Suprapubic skin (tissue), 4 donors: ENCODE measurements around the gene BICRAL. TPM values are rescaled to one million over a fixed set of nuclear protein-coding genes. Genes with fewer than 3 reads are reported as not detected.

Experiments used
- DNase-seq, 2 donors: peaks; one replicate each; pipeline ENCODE4 v3.0.0-alpha.2; 2019; ENCODE audit warnings: low spot score in 2 of 2
- H3K27ac ChIP-seq: fragments of 200-600 bp; sonication (generic); one replicate; pipeline ENCODE4 v1.5.1; 2019
- H3K27me3 ChIP-seq: fragments of 200-600 bp; sonication (generic); one replicate; pipeline ENCODE4 v1.5.1; 2019
- H3K36me3 ChIP-seq: fragments of 200-600 bp; sonication (generic); one replicate; pipeline ENCODE4 v1.5.1; 2019
- H3K4me1 ChIP-seq: fragments of 200-600 bp; sonication (generic); one replicate; pipeline ENCODE4 v1.5.1; 2019
- H3K4me3 ChIP-seq: fragments of 200-600 bp; sonication (generic); one replicate; pipeline ENCODE4 v1.5.1; 2019; ENCODE audit warnings: mild to moderate bottlenecking
- H3K9me3 ChIP-seq: fragments of 200-600 bp; sonication (generic); one replicate; pipeline ENCODE4 v1.5.1; 2019
- EP300 ChIP-seq: sonication (generic); formaldehyde crosslinking; IDR thresholded peaks from one replicate; pipeline ENCODE4 v1.6.1; 2017; ENCODE audit warnings: antibody characterized with exemption
- POLR2A ChIP-seq, 2 donors: fragments of 450-650 bp; IDR thresholded peaks; one replicate each; pipeline ENCODE4 v1.6.1; 2017; ENCODE audit warnings: antibody characterized with exemption in 2 of 2, mild to moderate bottlenecking in 2 of 2, moderate library complexity in 2 of 2
- POLR2AphosphoS5 ChIP-seq, 3 donors: sonication (generic); formaldehyde crosslinking; IDR thresholded peaks; one replicate each; pipeline ENCODE4 v1.6.1; 2017; ENCODE audit warnings: antibody characterized with exemption in 3 of 3
- WGBS: methylation state at CpG from one replicate; pipeline ENCODE4 v1.1.5; 2018; 5-methylcytosine and 5-hydroxymethylcytosine counted together
- total RNA-seq, 4 donors: library from RNA; depleted of rRNA; stranded (reverse); fragments of >200 nt; gene quantifications; one replicate each; pipeline ENCODE4 v1.1.0, GENCODE V29; 2016
- TF ChIP-seq, protein P1 (sequence below), 2 donors: fragments of 200-600 bp in 1 of 2; fragments of 450-650 bp in 1 of 2; sonication (generic) in 1 of 2; IDR thresholded peaks; one replicate each; pipeline ENCODE4 v1.5.1; 2016 to 2019; ENCODE audit warnings: antibody characterized with exemption in 2 of 2, mild to moderate bottlenecking in 1 of 2, moderate library complexity in 1 of 2

The BICRAL gene
- total RNA-seq, 4 donors from 2014 or later = 20.7 to 28.2 (median 25.4) TPM

DNA sequence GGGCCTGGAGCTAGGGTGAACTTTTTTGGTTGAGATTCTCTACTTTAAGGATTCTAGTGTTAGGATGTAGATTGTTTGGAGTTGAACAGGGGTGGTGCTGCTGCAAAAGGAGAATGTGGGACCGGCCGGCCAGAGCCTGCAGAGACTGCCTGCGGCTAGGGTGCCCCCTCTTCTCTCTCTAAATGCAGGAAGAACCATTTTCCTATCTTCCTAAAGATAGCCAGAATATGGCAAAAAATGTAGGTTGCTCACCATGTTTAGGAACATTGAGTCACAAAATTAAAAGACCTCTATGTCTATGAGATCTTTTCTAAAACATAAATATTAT lies 39.5 kb downstream of the BICRAL start:
- peaks cover 18% of the 10 kb centered on the region for H3K4me1 ChIP-seq
- H3K9me3 ChIP-seq = no peaks in the 10 kb centered on the region
- H3K27me3 ChIP-seq = no peaks in the 10 kb centered on the region
- H3K4me3 ChIP-seq = peak overlapping the region; percentile 21
- peak overlapping the region; percentile 68 for H3K27ac ChIP-seq
- 61% methylated on average over 3 of the region's 3 CpGs for WGBS
- DNase-seq = no peak
- peaks cover 35% of the 10 kb centered on the region for H3K36me3 ChIP-seq
- TF ChIP-seq, protein P1, sequence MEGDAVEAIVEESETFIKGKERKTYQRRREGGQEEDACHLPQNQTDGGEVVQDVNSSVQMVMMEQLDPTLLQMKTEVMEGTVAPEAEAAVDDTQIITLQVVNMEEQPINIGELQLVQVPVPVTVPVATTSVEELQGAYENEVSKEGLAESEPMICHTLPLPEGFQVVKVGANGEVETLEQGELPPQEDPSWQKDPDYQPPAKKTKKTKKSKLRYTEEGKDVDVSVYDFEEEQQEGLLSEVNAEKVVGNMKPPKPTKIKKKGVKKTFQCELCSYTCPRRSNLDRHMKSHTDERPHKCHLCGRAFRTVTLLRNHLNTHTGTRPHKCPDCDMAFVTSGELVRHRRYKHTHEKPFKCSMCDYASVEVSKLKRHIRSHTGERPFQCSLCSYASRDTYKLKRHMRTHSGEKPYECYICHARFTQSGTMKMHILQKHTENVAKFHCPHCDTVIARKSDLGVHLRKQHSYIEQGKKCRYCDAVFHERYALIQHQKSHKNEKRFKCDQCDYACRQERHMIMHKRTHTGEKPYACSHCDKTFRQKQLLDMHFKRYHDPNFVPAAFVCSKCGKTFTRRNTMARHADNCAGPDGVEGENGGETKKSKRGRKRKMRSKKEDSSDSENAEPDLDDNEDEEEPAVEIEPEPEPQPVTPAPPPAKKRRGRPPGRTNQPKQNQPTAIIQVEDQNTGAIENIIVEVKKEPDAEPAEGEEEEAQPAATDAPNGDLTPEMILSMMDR (IDR thresholded peaks at IDR 0.05) = no peak

DNA sequence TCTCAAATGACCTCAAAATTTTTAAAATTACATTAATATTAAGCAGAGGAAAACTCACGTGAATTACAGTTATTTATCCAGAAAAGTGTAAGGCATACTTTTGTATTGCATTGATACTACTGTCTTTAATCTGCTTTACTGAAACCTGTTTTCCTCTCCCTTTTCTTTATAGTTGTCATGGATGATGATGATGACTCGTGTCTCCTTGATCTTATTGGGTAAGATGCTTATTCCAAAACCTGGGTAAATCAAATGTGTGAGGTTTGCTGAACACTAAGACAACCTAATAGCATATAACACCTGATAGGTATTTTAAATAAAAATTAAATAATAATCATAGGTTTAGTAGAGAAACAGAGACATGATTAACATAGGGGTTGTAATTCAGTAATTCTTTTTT lies 40.0 kb downstream of the BICRAL start:
- Histone ChIP-seq H3K36me3 (peaks cover 41% of the 10 kb centered on the region), H3K4me3 (no peak overlapping the region), H3K27me3 (no peaks in the 10 kb centered on the region), H3K9me3 (no peaks in the 10 kb centered on the region), H3K27ac (no peak overlapping the region), H3K4me1 (peaks cover 18% of the 10 kb centered on the region)
- TF ChIP-seq POLR2A (IDR thresholded peaks at IDR 0.05) = no peak
- TF ChIP-seq, protein P1 (IDR thresholded peaks at IDR 0.05) = no peak
- TF ChIP-seq POLR2AphosphoS5 (IDR thresholded peaks at IDR 0.05) = no peak
- TF ChIP-seq EP300 = no peak
- no peak for DNase-seq
- 71% methylated on average over 2 of the region's 2 CpGs for WGBS

DNA sequence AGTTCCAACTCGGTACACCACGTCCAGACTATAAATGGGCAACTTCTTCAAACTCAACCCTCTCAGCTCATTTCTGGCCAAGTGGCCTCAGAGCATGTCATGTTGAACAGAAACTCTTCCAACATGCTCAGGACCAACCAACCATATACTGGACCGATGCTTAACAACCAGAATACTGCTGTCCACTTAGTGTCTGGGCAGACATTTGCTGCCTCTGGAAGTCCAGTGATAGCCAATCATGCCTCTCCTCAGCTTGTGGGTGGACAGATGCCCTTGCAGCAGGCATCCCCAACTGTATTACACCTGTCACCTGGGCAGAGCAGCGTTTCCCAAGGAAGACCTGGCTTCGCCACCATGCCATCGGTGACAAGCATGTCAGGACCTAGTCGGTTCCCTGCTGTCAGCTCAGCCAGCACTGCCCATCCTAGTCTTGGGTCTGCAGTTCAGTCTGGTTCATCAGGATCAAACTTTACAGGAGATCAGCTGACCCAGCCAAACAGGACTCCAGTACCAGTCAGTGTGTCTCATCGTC lies 47.8 kb downstream of the BICRAL start:
- H3K9me3 ChIP-seq = no peaks in the 10 kb centered on the region
- no peak overlapping the region for H3K27ac ChIP-seq
- peak in 1 of 2 donors; percentile 58 for DNase-seq
- H3K4me1 ChIP-seq = no peaks in the 10 kb centered on the region
- TF ChIP-seq POLR2AphosphoS5 (IDR thresholded peaks at IDR 0.05) (no peak), EP300 (no peak), POLR2A (IDR thresholded peaks at IDR 0.05) (no peak)
- TF ChIP-seq, protein P1 (IDR thresholded peaks at IDR 0.05) = no peak
- WGBS = 92% methylated on average over 8 of the region's 8 CpGs
- peaks cover 74% of the 10 kb centered on the region for H3K36me3 ChIP-seq
- H3K27me3 ChIP-seq = no peaks in the 10 kb centered on the region
- no peak overlapping the region for H3K4me3 ChIP-seq

DNA sequence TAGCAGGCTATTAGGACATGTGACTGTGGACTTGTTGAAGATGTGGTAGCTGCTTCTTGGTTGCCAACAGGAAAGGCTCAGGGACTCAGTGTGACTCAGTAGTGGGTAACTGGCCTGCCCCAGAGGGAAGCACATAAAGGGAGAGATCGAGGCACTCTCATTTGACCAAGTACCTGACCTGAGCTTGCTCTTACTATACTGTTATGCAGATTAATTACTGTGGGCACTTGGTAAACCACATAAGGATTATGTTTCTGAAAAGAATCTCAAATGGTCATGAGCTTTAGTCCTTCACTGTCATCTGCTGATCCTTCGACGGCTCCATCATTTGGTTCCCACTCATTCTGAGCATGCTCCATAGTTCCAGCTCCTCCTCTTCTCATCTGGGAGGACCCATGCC lies 49.4 kb downstream of the BICRAL start:
- DNase-seq = no peak
- 97% methylated on average over 3 of the region's 3 CpGs for WGBS
- Histone ChIP-seq H3K9me3 (no peaks in the 10 kb centered on the region), H3K4me1 (no peaks in the 10 kb centered on the region), H3K4me3 (no peak overlapping the region), H3K36me3 (peaks cover 63% of the 10 kb centered on the region), H3K27me3 (no peaks in the 10 kb centered on the region), H3K27ac (no peak overlapping the region)
- no peak for TF ChIP-seq POLR2A (IDR thresholded peaks at IDR 0.05)
- TF ChIP-seq, protein P1 (IDR thresholded peaks at IDR 0.05) = no peak
- no peak for TF ChIP-seq EP300

DNA sequence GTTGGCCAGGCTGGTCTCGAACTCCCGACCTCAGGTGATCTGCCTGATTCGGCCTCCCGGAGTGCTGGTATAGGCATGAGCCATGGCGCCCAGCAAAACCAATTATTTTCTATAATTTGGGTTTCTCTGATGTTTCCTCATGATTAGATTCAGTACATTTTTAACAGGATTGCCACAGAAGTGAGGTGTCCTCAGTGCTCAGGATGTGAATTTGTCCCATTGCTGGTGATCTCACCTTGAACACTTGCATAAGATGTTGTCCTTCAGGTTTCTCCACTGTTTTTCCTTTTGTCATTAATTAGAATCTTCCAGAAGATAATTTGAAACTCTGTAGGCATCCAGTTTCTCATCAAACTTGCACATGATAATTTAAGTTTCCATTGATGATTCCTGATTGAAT lies 52.2 kb downstream of the BICRAL start:
- no peak for TF ChIP-seq EP300
- no peak for TF ChIP-seq POLR2AphosphoS5 (IDR thresholded peaks at IDR 0.05)
- TF ChIP-seq, protein P1 (IDR thresholded peaks at IDR 0.05) = no peak
- no peak for TF ChIP-seq POLR2A (IDR thresholded peaks at IDR 0.05)
- 95% methylated on average over 5 of the region's 5 CpGs for WGBS
- no peak overlapping the region for H3K4me3 ChIP-seq
- no peaks in the 10 kb centered on the region for H3K27me3 ChIP-seq
- H3K27ac ChIP-seq = no peak overlapping the region
- H3K4me1 ChIP-seq = no peaks in the 10 kb centered on the region
- H3K9me3 ChIP-seq = no peaks in the 10 kb centered on the region
- no peak for DNase-seq
- peaks cover 44% of the 10 kb centered on the region for H3K36me3 ChIP-seq
